Mammary epithelial cell (primary cell): Measurements from ENCODE around the gene DAGLB.
"Not testable (repeated sequence)": the region's sequence is repeated elsewhere in the genome, so short reads cannot be mapped to it uniquely, and the experiment has no call there.

Source experiments
- EZH2 ChIP-seq: IDR thresholded peaks from 2 replicates; pipeline ENCODE4 v1.6.1; 2012; ENCODE audit warnings: low read length, inconsistent platforms, borderline replicate concordance
- TF ChIP-seq, protein P1 (sequence below), 2 donors: IDR thresholded peaks in 1 of 2; conservative IDR thresholded peaks in 1 of 2; 2 replicates each; pipeline ENCODE4 v1.5.1; 2011 to 2012; ENCODE audit warnings: inconsistent platforms in 2 of 2, low read length in 2 of 2, mild to moderate bottlenecking in 2 of 2, control low read depth in 1 of 2, low read depth in 1 of 2; ENCODE audit not compliant: insufficient read depth in 1 of 2; ENCODE audit errors: extremely low read depth in 1 of 2

DNA sequence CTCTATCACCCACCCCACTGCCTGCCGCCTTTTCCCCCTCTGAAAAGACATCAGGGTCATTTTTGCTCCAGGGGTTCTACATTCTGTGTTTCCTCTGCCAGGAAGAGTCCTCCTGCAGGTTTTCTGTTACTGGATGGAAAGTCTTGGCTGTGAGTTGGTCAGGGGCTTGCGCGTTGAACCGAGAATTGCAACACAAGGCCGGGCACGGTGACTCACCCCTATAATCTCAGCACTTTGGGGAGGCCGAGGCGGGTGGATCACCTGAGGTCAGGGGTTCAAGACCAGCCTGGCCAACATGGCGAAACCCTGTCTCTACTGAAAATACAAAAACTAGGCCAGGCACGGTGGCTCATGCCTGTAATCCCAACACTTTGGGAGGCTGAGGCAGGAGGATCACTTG, 2.8 kb upstream of the DAGLB start:
- TF ChIP-seq, protein P1, sequence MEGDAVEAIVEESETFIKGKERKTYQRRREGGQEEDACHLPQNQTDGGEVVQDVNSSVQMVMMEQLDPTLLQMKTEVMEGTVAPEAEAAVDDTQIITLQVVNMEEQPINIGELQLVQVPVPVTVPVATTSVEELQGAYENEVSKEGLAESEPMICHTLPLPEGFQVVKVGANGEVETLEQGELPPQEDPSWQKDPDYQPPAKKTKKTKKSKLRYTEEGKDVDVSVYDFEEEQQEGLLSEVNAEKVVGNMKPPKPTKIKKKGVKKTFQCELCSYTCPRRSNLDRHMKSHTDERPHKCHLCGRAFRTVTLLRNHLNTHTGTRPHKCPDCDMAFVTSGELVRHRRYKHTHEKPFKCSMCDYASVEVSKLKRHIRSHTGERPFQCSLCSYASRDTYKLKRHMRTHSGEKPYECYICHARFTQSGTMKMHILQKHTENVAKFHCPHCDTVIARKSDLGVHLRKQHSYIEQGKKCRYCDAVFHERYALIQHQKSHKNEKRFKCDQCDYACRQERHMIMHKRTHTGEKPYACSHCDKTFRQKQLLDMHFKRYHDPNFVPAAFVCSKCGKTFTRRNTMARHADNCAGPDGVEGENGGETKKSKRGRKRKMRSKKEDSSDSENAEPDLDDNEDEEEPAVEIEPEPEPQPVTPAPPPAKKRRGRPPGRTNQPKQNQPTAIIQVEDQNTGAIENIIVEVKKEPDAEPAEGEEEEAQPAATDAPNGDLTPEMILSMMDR (conservative IDR thresholded peaks at IDR 0.05 in 1 of 2, IDR thresholded peaks at IDR 0.05 in 1 of 2; ENCODE audit: extremely low read depth in 1 of 2, insufficient read depth in 1 of 2, low read depth in 1 of 2, low read length in 2 of 2) = not testable (repeated sequence)
- not testable (repeated sequence) for TF ChIP-seq EZH2
